ENCODE results near the gene MGAT5B. TPM values are rescaled to one million over a fixed set of nuclear protein-coding genes. Genes with fewer than 3 reads are reported as not detected.

MGAT5B gene
- total and polyA plus RNA-seq, 11 donors: 0.07 to 0.21 (median 0.15) TPM; not detected in 6

GRCh38 chr17:76866203-76866602 lies 2.0 kb upstream of the MGAT5B start:
- ATAC-seq: no peak
- DNase-seq: no peak
- Histone ChIP-seq H3K9me3 (no peaks in the 10 kb centered on the region), H3K4me3 (no peak overlapping the region), H3K36me3 (no peaks in the 10 kb centered on the region), H3K4me1 (peaks cover 0 to 26% (median 8%) of the 10 kb centered on the region in 12 donors), H3K27me3 (peaks cover 15 to 48% (median 28%) of the 10 kb centered on the region in 9 donors), H3K27ac (no peak overlapping the region)
- intact Hi-C loops (cut with DNase I): loop anchor here in 6 of 10 donors (2.0 to 10.0 kb wide), 7 partner anchors 189 to 389 kb away; no protein-coding TSS in a partner anchor
- TF ChIP-seq CTCF (IDR thresholded peaks at IDR 0.05): no peak
- no peak for TF ChIP-seq POLR2A (IDR thresholded peaks at IDR 0.05)
- WGBS, 4 donors: 85 to 96% (median 92%) methylated on average over 5 of the region's 5 CpGs

GRCh38 chr17:76866774-76867577 lies 1.2 kb upstream of the MGAT5B start:
- WGBS, 4 donors: 78 to 87% (median 78%) methylated on average over 9 of the region's 9 CpGs
- peaks cover 15 to 48% (median 32%) of the 10 kb centered on the region in 9 donors for H3K27me3 ChIP-seq
- no peak for ATAC-seq
- intact Hi-C loops (cut with DNase I): loop anchor here in 6 of 10 donors (2.0 to 10.0 kb wide), 7 partner anchors 188 to 388 kb away; no protein-coding TSS in a partner anchor
- peaks cover 0 to 26% (median 8%) of the 10 kb centered on the region in 12 donors for H3K4me1 ChIP-seq
- H3K27ac ChIP-seq: no peak overlapping the region
- no peaks in the 10 kb centered on the region for H3K36me3 ChIP-seq
- TF ChIP-seq POLR2A (IDR thresholded peaks at IDR 0.05) (no peak), CTCF (IDR thresholded peaks at IDR 0.05) (no peak)
- no peak for DNase-seq
- H3K9me3 ChIP-seq: no peaks in the 10 kb centered on the region
- no peak overlapping the region for H3K4me3 ChIP-seq

GRCh38 chr17:76867578-76868175 lies 527 bp upstream of the MGAT5B start:
- intact Hi-C loops (cut with DNase I): loop anchor here in 9 of 10 donors (1.0 to 10.0 kb wide), 11 partner anchors 187 to 387 kb away; no protein-coding TSS in a partner anchor
- no peak for ATAC-seq
- H3K4me3 ChIP-seq: peak overlapping the region in 5 of 12 donors; percentile 40 to 53 (median 47)
- no peaks in the 10 kb centered on the region for H3K9me3 ChIP-seq
- H3K27ac ChIP-seq: no peak overlapping the region
- peaks cover 0 to 26% (median 8%) of the 10 kb centered on the region in 12 donors for H3K4me1 ChIP-seq
- peaks cover 15 to 48% (median 32%) of the 10 kb centered on the region in 9 donors for H3K27me3 ChIP-seq
- no peak for TF ChIP-seq POLR2A (IDR thresholded peaks at IDR 0.05)
- no peak for TF ChIP-seq CTCF (IDR thresholded peaks at IDR 0.05)
- 19 to 26% (median 20%) methylated on average over 19 to 20 of the region's 20 CpGs for WGBS, 4 donors
- no peak for DNase-seq
- H3K36me3 ChIP-seq: no peaks in the 10 kb centered on the region
